ENCODE data around the gene MAGEA12.
"Not testable (repeated sequence)": the region's sequence is repeated elsewhere in the genome, so short reads cannot be mapped to it uniquely, and the experiment has no call there.

MAGEA12 gene

GRCh38 chrX:152766562-152766961 lies 33.0 kb downstream of the MAGEA12 start:
- DNase-seq (ENCODE audit: low read depth), result not testable (repeated sequence)

DNA sequence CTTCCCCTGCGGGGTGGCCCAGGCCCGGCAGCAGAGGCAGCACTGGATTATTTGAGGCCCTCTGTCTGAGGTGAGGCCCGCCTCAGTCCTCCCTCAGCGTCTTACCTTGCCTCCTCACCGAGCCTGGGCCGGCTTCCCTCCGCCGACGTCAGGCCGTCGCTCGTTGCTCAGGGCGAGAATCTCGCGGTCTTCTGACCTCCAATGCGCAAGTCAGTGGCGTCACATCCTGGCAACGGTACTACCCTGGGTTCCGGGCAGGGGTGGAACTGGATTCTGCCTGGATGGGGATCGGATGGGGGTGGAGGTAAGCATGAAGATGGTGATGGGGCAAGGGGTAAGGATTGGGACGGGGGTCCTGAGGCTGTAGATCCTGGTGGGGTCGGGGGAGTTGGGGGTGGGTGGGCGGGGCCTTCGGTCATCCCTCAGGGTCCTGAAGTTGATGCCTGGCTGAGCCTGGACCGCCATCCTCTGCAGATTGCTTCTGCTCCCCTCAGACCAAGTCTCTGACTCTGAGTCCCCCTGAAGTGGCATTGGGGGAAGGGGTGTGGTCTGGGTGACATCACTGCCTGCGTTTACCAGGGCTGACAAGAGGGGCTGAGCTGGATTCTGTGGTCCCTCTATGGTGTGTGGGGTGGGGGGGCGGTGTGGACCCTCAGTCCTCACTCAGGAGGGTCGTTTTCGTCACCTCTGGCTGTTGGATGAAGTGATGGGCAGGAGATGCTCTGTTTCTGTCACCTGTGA lies 36.2 kb downstream of the MAGEA12 start, which contains the start of gene MAGEA6:
TSS of gene MAGEA6 (minus strand) at position 141 of the 741 bp plus-strand sequence. CDS start 2,039 bp downstream, outside the sequence.
- DNase-seq (ENCODE audit: low read depth), result not testable (repeated sequence)

- not testable (repeated sequence) for DNase-seq (ENCODE audit: low read depth)
These were observed 53.5 kb downstream of the MAGEA12 start for GRCh38 chrX:152787062-152787461.

Measured in activated gamma-delta T cell treated with anti-CD3 and anti-CD28 coated beads, Interleukin-2, amount 50 U/mL, for 16 hours (primary cell).